Measurements from ENCODE around the gene COPZ1. TPM values are rescaled to one million over a fixed set of nuclear protein-coding genes. Genes with fewer than 3 reads are reported as not detected.

COPZ1 gene
- total and polyA plus RNA-seq, 9 of the 15 experiments (the other 6 are each of a cell fraction or from before 2014, with no cell fraction given) = 137 to 487 (median 233) TPM

- TF ChIP-seq SAP30 (IDR thresholded peaks at IDR 0.05; ENCODE audit: borderline replicate concordance, insufficient read depth, low read depth, low read length, poor library complexity, severe bottlenecking) (no peak), CEBPG (CRISPR knock-in tag; IDR thresholded peaks at IDR 0.05) (no peak), CEBPG (tag; conservative IDR thresholded peaks at IDR 0.05 in 1 of 2, IDR thresholded peaks at IDR 0.05 in 1 of 2) (no peak), CEBPB (tag; IDR thresholded peaks at IDR 0.05) (no peak), ZNF695 (CRISPR knock-in tag; IDR thresholded peaks at IDR 0.05) (no peak), KDM5B (IDR thresholded peaks at IDR 0.05; ENCODE audit: insufficient replicate concordance, low read depth, low read length) (no peak), SMC3 (conservative IDR thresholded peaks at IDR 0.05; ENCODE audit: insufficient read depth, low read depth, low read length) (no peak), NEUROD1 (IDR thresholded peaks at IDR 0.05; ENCODE audit: borderline replicate concordance, low read depth, low read length, partially characterized antibody) (no peak), ZNF77 (CRISPR knock-in tag; IDR thresholded peaks at IDR 0.05) (no peak), RBM17 (IDR thresholded peaks at IDR 0.05; ENCODE audit: borderline replicate concordance, low read depth, low read length) (no peak), ZNF785 (CRISPR knock-in tag; IDR thresholded peaks at IDR 0.05) (no peak), SRSF7 (optimal IDR thresholded peaks at IDR 0.05; ENCODE audit: low read depth, low read length) (no peak), USF1 (CRISPR knock-in tag; IDR thresholded peaks at IDR 0.05) (no peak), PHF8 (IDR thresholded peaks at IDR 0.05; ENCODE audit: borderline replicate concordance, low read length) (no peak), HDGF (IDR thresholded peaks at IDR 0.05) (no peak), ZKSCAN8 (CRISPR knock-in tag; IDR thresholded peaks at IDR 0.05) (no peak), NR3C1 (CRISPR knock-in tag; IDR thresholded peaks at IDR 0.05) (no peak), TCF3 (CRISPR knock-in tag; IDR thresholded peaks at IDR 0.05) (peak; percentile 88), ATF6 (CRISPR knock-in tag; IDR thresholded peaks at IDR 0.05) (no peak), ZNF512 (tag; IDR thresholded peaks at IDR 0.05) (no peak), SFPQ (IDR thresholded peaks at IDR 0.05; ENCODE audit: low read depth, low read length) (no peak)
These were observed 38.6 kb upstream of the COPZ1 start (continued) for GRCh38 chr12:54286042-54287030.
